Brain microvascular endothelial cell (primary cell): ENCODE results near the gene RHOBTB1.

Experiments used
- DNase-seq: peaks from one replicate; pipeline ENCODE4 v3.0.0-alpha.2; 2020
- H3K27ac ChIP-seq: fragments of 250-450 bp; sonication (Bioruptor Pico); 2 replicates; pipeline ENCODE4 v1.5.1; 2020; ENCODE audit warnings: mild to moderate bottlenecking, moderate library complexity
- H3K27me3 ChIP-seq: fragments of 250-450 bp; sonication (Bioruptor Pico); replicated peaks from 2 replicates; pipeline ENCODE4 v1.5.1; 2020; ENCODE audit warnings: mild to moderate bottlenecking
- H3K36me3 ChIP-seq: fragments of 250-450 bp; sonication (Bioruptor Pico); replicated peaks from 2 replicates; pipeline ENCODE4 v1.5.1; 2020; ENCODE audit warnings: mild to moderate bottlenecking
- H3K4me3 ChIP-seq: 2 replicates; pipeline ENCODE4 v1.5.1; 2011; ENCODE audit warnings: low read depth, mild to moderate bottlenecking, control low read depth, low read length, moderate library complexity
- in situ Hi-C: cut with HindIII; loops from 2 replicates; pipeline ENCODE4 v1.10.0; 2017; ENCODE audit warnings: low sequenced_read_pairs, low pct_ligation_motif_present
- TF ChIP-seq, protein P1 (sequence below): IDR thresholded peaks from 2 replicates; pipeline ENCODE4 v1.5.1; 2011; ENCODE audit warnings: low read depth, mild to moderate bottlenecking, moderate library complexity, low read length, control low read depth, inconsistent platforms; ENCODE audit errors: missing control alignments

Gene RHOBTB1

DNA sequence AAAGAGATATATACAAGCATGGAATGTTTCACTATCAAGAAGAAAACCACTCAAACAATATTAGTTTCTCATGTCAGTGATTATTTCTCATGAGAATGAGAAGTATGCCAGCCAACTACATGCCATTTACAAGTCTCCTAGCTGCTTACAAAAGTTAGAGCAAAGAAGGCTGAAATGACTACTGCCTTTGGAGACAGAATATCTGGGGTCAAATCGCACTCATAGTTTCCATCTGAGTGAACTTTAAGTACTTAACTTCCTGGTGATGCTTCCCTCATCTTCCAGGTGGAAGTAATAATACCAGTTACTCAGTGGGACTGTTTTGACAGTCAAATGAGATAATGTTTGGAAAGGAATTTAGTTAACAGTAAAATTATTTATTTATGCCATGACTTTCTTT, 42.0 kb upstream of the RHOBTB1 start:
- Histone ChIP-seq H3K27me3 (no peaks in the 10 kb centered on the region), H3K27ac (no peak overlapping the region), H3K36me3 (no peaks in the 10 kb centered on the region), H3K4me3 (no peak overlapping the region)
- TF ChIP-seq, protein P1, sequence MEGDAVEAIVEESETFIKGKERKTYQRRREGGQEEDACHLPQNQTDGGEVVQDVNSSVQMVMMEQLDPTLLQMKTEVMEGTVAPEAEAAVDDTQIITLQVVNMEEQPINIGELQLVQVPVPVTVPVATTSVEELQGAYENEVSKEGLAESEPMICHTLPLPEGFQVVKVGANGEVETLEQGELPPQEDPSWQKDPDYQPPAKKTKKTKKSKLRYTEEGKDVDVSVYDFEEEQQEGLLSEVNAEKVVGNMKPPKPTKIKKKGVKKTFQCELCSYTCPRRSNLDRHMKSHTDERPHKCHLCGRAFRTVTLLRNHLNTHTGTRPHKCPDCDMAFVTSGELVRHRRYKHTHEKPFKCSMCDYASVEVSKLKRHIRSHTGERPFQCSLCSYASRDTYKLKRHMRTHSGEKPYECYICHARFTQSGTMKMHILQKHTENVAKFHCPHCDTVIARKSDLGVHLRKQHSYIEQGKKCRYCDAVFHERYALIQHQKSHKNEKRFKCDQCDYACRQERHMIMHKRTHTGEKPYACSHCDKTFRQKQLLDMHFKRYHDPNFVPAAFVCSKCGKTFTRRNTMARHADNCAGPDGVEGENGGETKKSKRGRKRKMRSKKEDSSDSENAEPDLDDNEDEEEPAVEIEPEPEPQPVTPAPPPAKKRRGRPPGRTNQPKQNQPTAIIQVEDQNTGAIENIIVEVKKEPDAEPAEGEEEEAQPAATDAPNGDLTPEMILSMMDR = no peak
- in situ Hi-C loops = no loop called here
- DNase-seq = no peak

DNA sequence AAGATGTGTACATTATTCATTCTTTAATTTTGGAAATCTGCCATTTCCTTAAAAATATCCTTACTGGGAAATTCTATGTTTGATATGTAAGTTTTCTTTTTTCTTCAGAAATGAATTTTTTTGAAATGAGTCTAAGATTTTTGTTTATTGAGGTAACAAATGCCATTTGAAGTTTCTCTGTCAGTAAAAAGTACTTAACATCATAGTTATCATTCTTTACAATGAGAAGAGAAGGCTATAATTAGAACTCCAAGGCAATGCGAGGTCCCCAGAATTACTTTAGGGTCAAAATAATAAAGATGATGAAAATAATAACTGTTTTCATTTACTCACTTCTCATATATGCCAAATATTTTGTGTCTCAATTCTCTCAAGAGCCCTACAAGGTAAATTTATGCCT, 37.0 kb upstream of the RHOBTB1 start:
- TF ChIP-seq, protein P1 = no peak
- no peak for DNase-seq
- Histone ChIP-seq H3K27me3 (no peaks in the 10 kb centered on the region), H3K27ac (no peak overlapping the region), H3K36me3 (no peaks in the 10 kb centered on the region), H3K4me3 (no peak overlapping the region)
- in situ Hi-C loops = no loop called here

DNA sequence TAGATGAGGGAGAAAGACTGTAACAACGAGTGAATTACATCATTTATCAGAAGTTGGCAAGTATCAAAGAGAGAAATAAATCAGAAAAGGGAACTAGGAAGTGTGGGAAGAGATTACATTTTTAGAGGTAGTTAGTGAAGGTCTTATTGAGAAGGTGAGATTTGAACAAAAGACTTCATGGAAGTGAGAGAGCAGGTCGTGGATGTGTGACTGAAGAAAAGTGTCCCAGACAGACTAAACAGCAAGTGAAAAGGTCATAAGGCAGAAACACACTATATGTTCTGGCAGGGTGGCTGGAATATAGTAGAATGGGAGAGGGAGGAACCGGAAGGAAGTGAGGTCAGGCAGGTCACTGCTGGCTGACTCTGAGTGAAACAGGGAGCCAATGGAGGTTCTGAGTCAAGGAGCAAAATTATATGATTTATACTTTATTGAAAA, 35.7 kb upstream of the RHOBTB1 start:
- Histone ChIP-seq H3K27me3 (no peaks in the 10 kb centered on the region), H3K4me3 (no peak overlapping the region), H3K27ac (no peak overlapping the region), H3K36me3 (no peaks in the 10 kb centered on the region)
- DNase-seq = no peak
- TF ChIP-seq, protein P1 = no peak
- in situ Hi-C loops = no loop called here

DNA sequence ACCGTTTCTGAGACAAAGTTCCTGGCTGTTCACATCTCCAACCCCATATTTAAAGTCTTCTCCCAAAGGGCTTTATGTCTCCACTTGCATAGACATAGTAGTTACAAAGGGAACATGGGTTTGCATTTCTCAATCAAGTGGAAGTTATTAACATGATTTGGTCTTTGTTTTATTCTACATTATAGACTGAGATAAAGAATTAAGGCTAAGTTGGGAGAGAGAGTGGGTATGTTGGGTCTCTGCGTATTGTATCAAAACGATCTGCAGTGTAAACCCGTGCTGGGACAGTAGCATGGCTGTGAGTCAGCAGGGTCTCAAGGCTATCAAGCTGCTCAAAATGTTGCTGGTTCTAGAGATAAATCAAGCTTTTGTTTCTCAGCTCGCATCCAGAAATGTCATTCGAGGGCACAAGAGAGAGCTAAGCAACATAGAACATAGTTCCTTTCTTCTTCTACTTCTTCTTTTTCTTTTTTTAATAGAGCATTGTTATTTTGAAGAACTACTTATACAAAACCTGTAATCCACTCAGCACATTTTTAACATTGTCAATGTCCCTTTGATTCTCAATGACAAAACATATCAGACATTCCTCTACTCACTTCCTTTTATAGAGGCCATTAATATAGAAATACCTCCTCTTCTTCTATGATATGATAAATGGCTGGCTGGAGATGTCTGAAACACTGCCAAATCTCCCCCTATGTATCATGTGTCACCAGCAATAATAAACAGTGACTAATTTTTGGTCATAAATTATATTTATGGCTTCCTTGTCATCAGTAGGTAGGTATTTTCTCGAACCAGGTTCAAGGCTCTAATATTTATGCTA, 34.5 kb upstream of the RHOBTB1 start:
- peak; percentile 53 for DNase-seq
- in situ Hi-C loops = no loop called here
- Histone ChIP-seq H3K27ac (no peak overlapping the region), H3K4me3 (no peak overlapping the region), H3K36me3 (no peaks in the 10 kb centered on the region), H3K27me3 (no peaks in the 10 kb centered on the region)
- TF ChIP-seq, protein P1 = no peak

DNA sequence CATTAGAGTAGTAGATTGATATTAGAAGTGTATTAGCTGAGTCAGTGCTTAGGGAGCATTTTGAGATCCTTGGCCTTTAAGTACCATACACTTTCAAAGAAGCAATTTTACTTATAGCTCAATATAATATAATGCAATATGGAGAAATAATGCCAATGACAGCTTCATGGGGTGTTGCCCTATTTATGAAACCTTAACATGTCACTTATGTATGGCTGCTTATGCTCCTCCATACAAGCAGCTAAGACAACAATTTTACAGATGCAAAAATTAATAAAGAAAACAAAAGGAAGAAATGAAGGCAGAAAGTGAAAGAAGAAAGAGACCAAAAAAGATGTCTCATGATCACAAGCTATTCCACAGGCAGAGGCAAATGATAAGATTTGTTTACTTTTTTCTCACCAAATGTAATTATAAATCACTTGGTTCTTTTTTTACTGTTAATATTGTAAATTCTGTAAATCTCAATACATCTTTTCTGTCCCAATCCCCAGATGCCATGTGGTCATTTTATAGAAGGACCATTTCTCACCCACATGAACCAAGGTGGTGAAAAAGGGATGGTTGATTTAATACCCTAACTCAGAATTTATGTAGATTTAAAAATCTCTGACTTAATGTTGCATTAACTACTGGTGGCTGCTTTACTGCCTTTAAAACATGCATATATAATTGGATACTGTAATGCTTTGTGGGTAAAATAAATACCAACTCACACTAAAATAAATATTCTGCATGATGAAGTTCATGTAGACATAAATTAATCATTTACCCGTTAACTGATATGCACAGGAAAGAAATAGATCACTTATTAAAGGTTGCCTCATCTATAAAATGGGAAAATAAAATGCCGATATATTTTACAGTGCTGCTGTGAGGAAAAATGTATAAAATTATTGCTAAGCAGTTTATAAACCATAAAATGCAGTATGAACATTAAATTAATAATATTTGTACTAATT, 33.5 kb upstream of the RHOBTB1 start:
- Histone ChIP-seq H3K4me3 (no peak overlapping the region), H3K27ac (no peak overlapping the region), H3K36me3 (no peaks in the 10 kb centered on the region), H3K27me3 (no peaks in the 10 kb centered on the region)
- in situ Hi-C loops = no loop called here
- TF ChIP-seq, protein P1 = no peak
- no peak for DNase-seq
